Measurements from ENCODE around the gene SDHB. TPM values are rescaled to one million over a fixed set of nuclear protein-coding genes. Genes with fewer than 3 reads are reported as not detected.

The SDHB gene
- total RNA-seq, 1 donor from 2014 or later = 47.2 TPM

DNA sequence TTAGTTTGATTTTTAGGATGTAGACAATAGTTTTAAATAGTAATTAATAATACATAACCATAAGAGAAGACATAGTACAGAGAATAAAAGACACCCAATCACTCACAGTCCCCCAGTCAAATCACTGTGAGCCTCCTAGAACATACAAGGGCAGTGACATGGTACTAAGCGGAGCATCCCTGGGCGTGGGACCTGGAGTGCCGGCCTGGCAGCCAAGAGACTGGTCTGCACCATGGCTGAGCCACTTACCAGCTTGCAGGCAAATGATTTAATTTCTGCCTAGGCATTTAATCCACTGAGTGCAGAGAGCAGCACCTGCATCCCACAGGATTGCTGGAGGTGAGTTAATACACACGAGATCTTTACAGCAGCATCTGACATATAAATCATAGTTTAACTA, 20.4 kb downstream of the SDHB start:
- Mint-ChIP-seq H3K4me1 (no peaks in the 10 kb centered on the region), H3K27me3 (ENCODE audit: low read depth) (no peaks in the 10 kb centered on the region), H3K27ac (ENCODE audit: unreplicated experiment) (no peak overlapping the region), H3K36me3 (ENCODE audit: low read depth) (no peaks in the 10 kb centered on the region), H3K4me3 (no peak overlapping the region), H3K9me3 (no peaks in the 10 kb centered on the region)
- DNase-seq (ENCODE audit: low read depth, low spot score) = no peak
- TF ChIP-seq, protein P1, sequence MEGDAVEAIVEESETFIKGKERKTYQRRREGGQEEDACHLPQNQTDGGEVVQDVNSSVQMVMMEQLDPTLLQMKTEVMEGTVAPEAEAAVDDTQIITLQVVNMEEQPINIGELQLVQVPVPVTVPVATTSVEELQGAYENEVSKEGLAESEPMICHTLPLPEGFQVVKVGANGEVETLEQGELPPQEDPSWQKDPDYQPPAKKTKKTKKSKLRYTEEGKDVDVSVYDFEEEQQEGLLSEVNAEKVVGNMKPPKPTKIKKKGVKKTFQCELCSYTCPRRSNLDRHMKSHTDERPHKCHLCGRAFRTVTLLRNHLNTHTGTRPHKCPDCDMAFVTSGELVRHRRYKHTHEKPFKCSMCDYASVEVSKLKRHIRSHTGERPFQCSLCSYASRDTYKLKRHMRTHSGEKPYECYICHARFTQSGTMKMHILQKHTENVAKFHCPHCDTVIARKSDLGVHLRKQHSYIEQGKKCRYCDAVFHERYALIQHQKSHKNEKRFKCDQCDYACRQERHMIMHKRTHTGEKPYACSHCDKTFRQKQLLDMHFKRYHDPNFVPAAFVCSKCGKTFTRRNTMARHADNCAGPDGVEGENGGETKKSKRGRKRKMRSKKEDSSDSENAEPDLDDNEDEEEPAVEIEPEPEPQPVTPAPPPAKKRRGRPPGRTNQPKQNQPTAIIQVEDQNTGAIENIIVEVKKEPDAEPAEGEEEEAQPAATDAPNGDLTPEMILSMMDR (conservative IDR thresholded peaks at IDR 0.05) = no peak

DNA sequence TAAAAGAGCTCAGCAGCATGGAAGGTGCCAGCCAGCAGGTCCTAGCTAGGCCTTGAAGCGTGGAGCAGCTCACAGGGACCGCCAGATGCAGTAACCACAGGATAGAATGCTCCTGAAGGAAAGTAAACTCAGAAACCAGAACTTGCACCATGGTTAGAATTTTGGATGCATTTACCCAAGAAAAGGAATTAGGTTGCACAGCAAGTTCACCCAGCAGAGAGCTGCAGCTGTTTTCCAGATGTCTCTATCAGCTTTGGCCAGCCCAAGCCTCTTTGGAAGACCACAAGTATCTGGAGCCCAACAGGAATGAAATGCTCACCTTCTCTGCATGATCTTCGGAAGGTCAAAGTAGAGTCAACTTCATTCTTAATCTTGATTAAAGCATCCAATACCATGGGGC, 21.1 kb downstream of the SDHB start:
- H3K27me3 Mint-ChIP-seq (ENCODE audit: low read depth) = no peaks in the 10 kb centered on the region
- TF ChIP-seq, protein P1 (conservative IDR thresholded peaks at IDR 0.05) = no peak
- no peak for DNase-seq (ENCODE audit: low read depth, low spot score)
- no peak overlapping the region for H3K4me3 Mint-ChIP-seq
- no peaks in the 10 kb centered on the region for H3K9me3 Mint-ChIP-seq
- H3K4me1 Mint-ChIP-seq = no peaks in the 10 kb centered on the region
- H3K27ac Mint-ChIP-seq (ENCODE audit: unreplicated experiment) = no peak overlapping the region
- H3K36me3 Mint-ChIP-seq (ENCODE audit: low read depth) = peaks cover under 1% of the 10 kb centered on the region

DNA sequence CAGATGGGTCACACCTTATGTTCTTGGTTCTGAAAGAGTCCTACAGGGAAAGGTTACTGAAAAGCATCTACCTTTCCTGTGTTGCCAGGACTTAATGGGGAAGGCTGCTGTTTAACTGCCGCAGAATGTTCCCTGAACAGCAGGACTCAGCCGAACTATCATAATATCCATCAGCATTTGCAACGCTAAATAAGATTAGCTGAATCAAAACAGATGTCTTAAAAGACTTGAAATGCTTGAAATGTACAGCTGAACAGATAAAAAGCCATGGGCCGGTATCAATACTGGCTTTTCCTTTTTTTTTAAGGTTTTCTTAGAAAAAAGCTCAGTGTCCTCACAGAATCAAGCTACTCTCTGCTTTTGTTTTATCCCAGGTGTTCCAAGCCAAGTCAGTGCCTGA, 22.4 kb downstream of the SDHB start:
- Mint-ChIP-seq H3K4me1 (no peaks in the 10 kb centered on the region), H3K9me3 (no peaks in the 10 kb centered on the region), H3K27me3 (ENCODE audit: low read depth) (no peaks in the 10 kb centered on the region), H3K27ac (ENCODE audit: unreplicated experiment) (no peak overlapping the region), H3K36me3 (ENCODE audit: low read depth) (peaks cover 5% of the 10 kb centered on the region), H3K4me3 (no peak overlapping the region)
- TF ChIP-seq, protein P1 (conservative IDR thresholded peaks at IDR 0.05) = no peak
- DNase-seq (ENCODE audit: low read depth, low spot score) = no peak

DNA sequence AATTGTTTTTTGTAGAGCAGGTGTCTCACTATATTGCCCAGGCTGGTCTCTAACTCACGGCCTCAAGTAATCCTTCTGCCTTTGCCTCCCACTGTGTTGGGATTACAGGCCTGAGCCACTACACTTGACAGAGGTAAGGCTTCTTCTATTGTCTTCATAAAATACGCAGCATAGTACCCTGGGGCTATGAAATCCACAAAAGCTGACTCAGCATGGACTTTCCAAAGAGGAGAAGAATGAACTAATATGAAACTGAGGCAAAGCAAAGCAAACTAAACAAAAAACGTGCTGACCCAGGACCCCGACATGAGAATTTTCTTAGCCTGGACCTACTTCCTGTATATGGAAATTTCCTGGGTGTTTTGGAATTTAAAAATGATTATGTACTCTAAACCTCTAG, 23.6 kb downstream of the SDHB start:
- H3K36me3 Mint-ChIP-seq (ENCODE audit: low read depth) = peaks cover 5% of the 10 kb centered on the region
- DNase-seq (ENCODE audit: low read depth, low spot score) = no peak
- no peaks in the 10 kb centered on the region for H3K4me1 Mint-ChIP-seq
- no peaks in the 10 kb centered on the region for H3K9me3 Mint-ChIP-seq
- no peak overlapping the region for H3K27ac Mint-ChIP-seq (ENCODE audit: unreplicated experiment)
- TF ChIP-seq, protein P1 (conservative IDR thresholded peaks at IDR 0.05) = no peak
- H3K4me3 Mint-ChIP-seq = no peak overlapping the region
- H3K27me3 Mint-ChIP-seq (ENCODE audit: low read depth) = no peaks in the 10 kb centered on the region

DNA sequence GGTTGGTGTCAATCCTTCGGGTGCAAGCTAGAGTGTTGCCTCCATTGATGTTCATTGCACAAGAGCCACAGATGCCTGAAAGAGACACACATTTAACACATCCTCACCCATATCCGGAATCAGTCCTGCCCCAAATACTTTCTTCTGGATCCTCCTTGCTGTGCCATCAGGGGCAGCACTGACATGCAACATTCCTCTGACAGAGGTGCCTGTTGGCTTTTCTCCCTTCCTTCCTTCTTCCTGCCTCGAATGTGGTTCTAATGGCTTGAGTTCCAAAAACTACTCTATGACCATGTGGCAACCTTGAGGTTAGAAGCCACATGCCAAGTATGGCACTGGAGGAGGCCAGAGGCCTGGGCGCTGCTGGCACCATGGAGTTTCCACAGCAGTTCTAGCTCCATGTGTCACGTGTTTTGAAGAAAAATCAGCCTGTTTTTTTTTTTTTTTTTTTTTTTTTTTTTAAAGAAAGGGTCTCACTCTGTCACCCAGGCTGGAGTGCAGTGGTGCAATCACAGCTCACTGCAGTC, 25.1 kb downstream of the SDHB start:
- Mint-ChIP-seq H3K27ac (ENCODE audit: unreplicated experiment) (no peak overlapping the region), H3K4me1 (no peaks in the 10 kb centered on the region), H3K36me3 (ENCODE audit: low read depth) (peaks cover 5% of the 10 kb centered on the region), H3K27me3 (ENCODE audit: low read depth) (no peaks in the 10 kb centered on the region), H3K9me3 (no peaks in the 10 kb centered on the region), H3K4me3 (no peak overlapping the region)
- no peak for DNase-seq (ENCODE audit: low read depth, low spot score)
- TF ChIP-seq, protein P1 (conservative IDR thresholded peaks at IDR 0.05) = no peak

DNA sequence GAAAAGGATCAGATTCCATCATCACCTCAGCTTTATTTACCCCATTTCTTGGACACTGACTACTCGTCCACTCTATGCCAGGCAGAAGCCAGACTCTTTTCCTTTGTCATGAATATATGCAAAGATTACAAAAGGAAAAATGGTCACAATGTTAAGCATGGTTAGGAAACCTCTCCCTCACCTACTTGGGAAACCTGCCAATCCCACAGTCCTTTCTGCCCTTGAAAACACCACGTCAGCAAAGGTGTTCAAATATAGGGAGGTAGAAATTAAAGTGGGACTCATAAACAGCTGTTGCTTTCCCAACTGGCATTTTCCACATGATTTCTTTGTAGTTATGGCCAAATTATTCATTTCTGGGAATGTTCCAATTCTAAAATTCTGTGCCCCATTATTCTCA, 25.9 kb downstream of the SDHB start:
- no peak for DNase-seq (ENCODE audit: low read depth, low spot score)
- TF ChIP-seq, protein P1 (conservative IDR thresholded peaks at IDR 0.05) = no peak
- Mint-ChIP-seq H3K27ac (ENCODE audit: unreplicated experiment) (no peak overlapping the region), H3K4me3 (no peak overlapping the region), H3K36me3 (ENCODE audit: low read depth) (peaks cover 5% of the 10 kb centered on the region), H3K27me3 (ENCODE audit: low read depth) (no peaks in the 10 kb centered on the region), H3K9me3 (no peaks in the 10 kb centered on the region), H3K4me1 (no peaks in the 10 kb centered on the region)

Data from neural crest cell (in vitro differentiated cells).